Measurements from ENCODE around the gene LVRN. TPM values are rescaled to one million over a fixed set of nuclear protein-coding genes. Genes with fewer than 3 reads are reported as not detected.
"Not testable (repeated sequence)": the region's sequence is repeated elsewhere in the genome, so short reads cannot be mapped to it uniquely, and the experiment has no call there.

The LVRN gene
- total RNA-seq, 1 experiment from 2014 or later: 1.9 TPM

GRCh38 chr5:115920171-115920725, 42.0 kb upstream of the LVRN start:
- peak overlapping the region; percentile 33 for H3K4me2 ChIP-seq (ENCODE audit: low read length)
- peaks cover 22 to 70% of the 10 kb centered on the region in 2 experiments for H3K4me1 ChIP-seq (ENCODE audit: control insufficient read depth in 1 of 2, insufficient read depth in 2 of 2, low read length in 2 of 2)
- ChIA-PET CTCF (no interaction called here), POLR2A (no interaction called here), RAD21 (ENCODE audit: low non-redundant PET in 1 of 2, low total read pairs in 2 of 2, uncharacterized antibody in 2 of 2, unreplicated experiment in 2 of 2) (no interaction called here)
- H2AFZ ChIP-seq (ENCODE audit: low read depth, low read length, poor library complexity, severe bottlenecking): no peak overlapping the region
- H4K20me1 ChIP-seq (ENCODE audit: insufficient read depth): no peaks in the 10 kb centered on the region
- no peaks in the 10 kb centered on the region for H3K9me2 ChIP-seq (ENCODE audit: insufficient read depth)
- H3K9me3 ChIP-seq (ENCODE audit: control insufficient read depth in 1 of 2, insufficient read depth in 1 of 2, low read depth in 1 of 2, low read length in 2 of 2): no peaks in the 10 kb centered on the region; a peak in 1 of 4 replicates
- TF ChIP-seq ZBTB33 (IDR thresholded peaks at IDR 0.05; ENCODE audit: extremely low read depth, insufficient replicate concordance, low read length): no peak
- peak; percentile 29; the same call in 1 of the 2 replicates for TF ChIP-seq POLR2AphosphoS5 (IDR thresholded peaks at IDR 0.05; ENCODE audit: low read depth, low read length)
- DNase-seq (ENCODE audit: low read depth, low spot score) (no peak), ATAC-seq (peak; percentile 24)
- H3K27ac ChIP-seq (ENCODE audit: low read depth, low read length): peak overlapping the region; percentile 68; the same call in 1 of the 2 replicates
- H3K36me3 ChIP-seq (ENCODE audit: control insufficient read depth in 1 of 2, insufficient read depth in 2 of 2, low read length in 2 of 2): peaks cover 0 to 34% of the 10 kb centered on the region in 2 experiments; a peak in 1 of 4 replicates
- no TSS peak for BruUV-seq (replicated peaks)
- no peak overlapping the region for H3K4me3 ChIP-seq (replicated peaks in 1 of 2; ENCODE audit: low read depth in 1 of 2, low read length in 2 of 2)
- H3K79me2 ChIP-seq (ENCODE audit: insufficient read depth, low read length): no peaks in the 10 kb centered on the region; the same call in 1 of the 2 replicates
- no peaks in the 10 kb centered on the region for H3K27me3 ChIP-seq (ENCODE audit: insufficient read depth, low read length)
- intact Hi-C loops (cut with micrococcal nuclease): no loop called here
- H3K9ac ChIP-seq (ENCODE audit: low read length): peak overlapping the region; percentile 4; the same call in 1 of the 2 replicates

GRCh38 chr5:115928578-115929407, 33.5 kb upstream of the LVRN start:
- BruUV-seq (replicated peaks); H3K9me2 ChIP-seq (ENCODE audit: insufficient read depth); RAD21 ChIA-PET (ENCODE audit: low non-redundant PET in 1 of 2, low total read pairs in 2 of 2, uncharacterized antibody in 2 of 2, unreplicated experiment in 2 of 2); H3K79me2 ChIP-seq (ENCODE audit: insufficient read depth, low read length); H3K27me3 ChIP-seq (ENCODE audit: insufficient read depth, low read length); H4K20me1 ChIP-seq (ENCODE audit: insufficient read depth); H3K4me3 ChIP-seq (replicated peaks in 1 of 2; ENCODE audit: low read depth in 1 of 2, low read length in 2 of 2); H2AFZ ChIP-seq (ENCODE audit: low read depth, low read length, poor library complexity, severe bottlenecking); H3K9me3 ChIP-seq (ENCODE audit: control insufficient read depth in 1 of 2, insufficient read depth in 1 of 2, low read depth in 1 of 2, low read length in 2 of 2): not testable (repeated sequence)
- TF ChIP-seq YY1 (IDR thresholded peaks at IDR 0.05; ENCODE audit: extremely low read depth, insufficient replicate concordance, low read depth, low read length): peak; percentile 20
- peak; percentile 80 for TF ChIP-seq POLR2AphosphoS5 (IDR thresholded peaks at IDR 0.05; ENCODE audit: low read depth, low read length)
- peak; percentile 73 for TF ChIP-seq TCF7L2 (IDR thresholded peaks at IDR 0.05; ENCODE audit: borderline replicate concordance, extremely low read depth, insufficient read depth, insufficient read length)
- TF ChIP-seq ZBTB33 (IDR thresholded peaks at IDR 0.05; ENCODE audit: extremely low read depth, insufficient replicate concordance, low read length): peak; percentile 52
- Histone ChIP-seq H3K9ac (ENCODE audit: low read length) (peak overlapping the region; percentile 53), H3K4me1 (ENCODE audit: control insufficient read depth in 1 of 2, insufficient read depth in 2 of 2, low read length in 2 of 2) (peaks cover 44 to 71% of the 10 kb centered on the region in 2 experiments), H3K27ac (ENCODE audit: low read depth, low read length) (peak overlapping the region; percentile 93), H3K4me2 (ENCODE audit: low read length) (peak overlapping the region; percentile 51), H3K36me3 (ENCODE audit: control insufficient read depth in 1 of 2, insufficient read depth in 2 of 2, low read length in 2 of 2) (peaks cover 0 to 32% of the 10 kb centered on the region in 2 experiments; a peak in 2 of 4 replicates)
- ATAC-seq (peak; percentile 52), DNase-seq (ENCODE audit: low read depth, low spot score) (peak; percentile 90)
- ChIA-PET CTCF (interaction anchor here (1.1 to 1.6 kb wide), 2 partner anchors 41 to 140 kb away, joined by 5 to 7 read pairs; no protein-coding TSS in a partner anchor), POLR2A (interaction anchor here (1.4 kb wide), 1 partner anchor 103 kb away, joined by 4 read pairs; the partner anchor contains the start of gene ARL14EPL)
- intact Hi-C loops (cut with micrococcal nuclease): loop anchor here (1.0 to 2.0 kb wide), 4 partner anchors 140 to 302 kb away; partner anchors contain the start of gene TMED7

Data from HCT116 (cell line).